HepG2 (cell line): ENCODE results near the gene ANKRD39.

Experiments used
- CBX5 ChIP-seq: sonication (generic); formaldehyde crosslinking; IDR thresholded peaks from 2 replicates; pipeline ENCODE4 v1.4.0; 2020; ENCODE audit warnings: missing genetic modification reagents, borderline replicate concordance
- PITX1 ChIP-seq: sonication (generic); formaldehyde crosslinking; IDR thresholded peaks from 2 replicates; pipeline ENCODE4 v1.5.1; 2020; ENCODE audit warnings: mild to moderate bottlenecking, missing genetic modification reagents
- SIN3A ChIP-seq: IDR thresholded peaks from 2 replicates; pipeline ENCODE4 v1.6.1; 2011; ENCODE audit warnings: low read depth, mild to moderate bottlenecking, control low read depth, low read length, borderline replicate concordance
- SP4 ChIP-seq: sonication (generic); formaldehyde crosslinking; IDR thresholded peaks from 2 replicates; pipeline ENCODE4 v1.8.1; 2023; ENCODE audit warnings: mild to moderate bottlenecking, missing genetic modification reagents
- ZNF614 ChIP-seq: IDR thresholded peaks from 2 replicates; pipeline ENCODE4 v1.6.1; 2018; ENCODE audit warnings: missing biosample characterization, missing genetic modification reagents, inconsistent platforms, borderline replicate concordance
- TF ChIP-seq, protein P1 (sequence below): sonication (generic); formaldehyde crosslinking; IDR thresholded peaks from 2 replicates; pipeline ENCODE4 v1.5.0; 2020; ENCODE audit warnings: mild to moderate bottlenecking, missing genetic modification reagents, moderate library complexity

DNA sequence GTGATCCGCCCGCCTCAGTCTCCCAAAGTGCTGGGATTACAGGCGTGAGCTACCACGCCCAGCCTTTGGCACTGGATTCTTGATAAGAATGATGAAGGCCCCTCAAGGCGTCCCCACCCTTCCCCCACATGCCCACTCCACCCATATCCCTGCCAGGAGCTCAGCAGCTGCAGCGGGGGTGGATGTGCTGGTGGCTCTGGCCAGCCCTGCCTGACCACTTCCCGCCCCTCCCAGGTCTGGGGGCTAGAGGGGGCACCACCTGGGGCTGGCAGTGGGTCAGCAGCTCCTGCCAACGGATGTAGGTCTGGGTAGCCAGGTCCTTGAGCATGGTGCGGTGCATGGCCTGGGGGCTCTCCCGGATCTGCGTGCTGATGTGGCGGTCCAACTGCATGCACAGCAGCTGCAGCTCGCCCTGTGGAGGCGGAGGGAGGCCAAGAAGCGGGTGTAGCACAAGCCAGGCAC, 19.8 kb upstream of the ANKRD39 start:
- TF ChIP-seq ZNF614 = no peak
- TF ChIP-seq, protein P1, sequence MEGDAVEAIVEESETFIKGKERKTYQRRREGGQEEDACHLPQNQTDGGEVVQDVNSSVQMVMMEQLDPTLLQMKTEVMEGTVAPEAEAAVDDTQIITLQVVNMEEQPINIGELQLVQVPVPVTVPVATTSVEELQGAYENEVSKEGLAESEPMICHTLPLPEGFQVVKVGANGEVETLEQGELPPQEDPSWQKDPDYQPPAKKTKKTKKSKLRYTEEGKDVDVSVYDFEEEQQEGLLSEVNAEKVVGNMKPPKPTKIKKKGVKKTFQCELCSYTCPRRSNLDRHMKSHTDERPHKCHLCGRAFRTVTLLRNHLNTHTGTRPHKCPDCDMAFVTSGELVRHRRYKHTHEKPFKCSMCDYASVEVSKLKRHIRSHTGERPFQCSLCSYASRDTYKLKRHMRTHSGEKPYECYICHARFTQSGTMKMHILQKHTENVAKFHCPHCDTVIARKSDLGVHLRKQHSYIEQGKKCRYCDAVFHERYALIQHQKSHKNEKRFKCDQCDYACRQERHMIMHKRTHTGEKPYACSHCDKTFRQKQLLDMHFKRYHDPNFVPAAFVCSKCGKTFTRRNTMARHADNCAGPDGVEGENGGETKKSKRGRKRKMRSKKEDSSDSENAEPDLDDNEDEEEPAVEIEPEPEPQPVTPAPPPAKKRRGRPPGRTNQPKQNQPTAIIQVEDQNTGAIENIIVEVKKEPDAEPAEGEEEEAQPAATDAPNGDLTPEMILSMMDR (CRISPR knock-in tag) = no peak
- TF ChIP-seq SIN3A = no peak
- no peak for TF ChIP-seq CBX5 (CRISPR knock-in tag)
- TF ChIP-seq PITX1 (CRISPR knock-in tag) = no peak
- TF ChIP-seq SP4 (CRISPR knock-in tag) = no peak
